Measurements from ENCODE around the gene OTUB2.

OTUB2 gene

DNA sequence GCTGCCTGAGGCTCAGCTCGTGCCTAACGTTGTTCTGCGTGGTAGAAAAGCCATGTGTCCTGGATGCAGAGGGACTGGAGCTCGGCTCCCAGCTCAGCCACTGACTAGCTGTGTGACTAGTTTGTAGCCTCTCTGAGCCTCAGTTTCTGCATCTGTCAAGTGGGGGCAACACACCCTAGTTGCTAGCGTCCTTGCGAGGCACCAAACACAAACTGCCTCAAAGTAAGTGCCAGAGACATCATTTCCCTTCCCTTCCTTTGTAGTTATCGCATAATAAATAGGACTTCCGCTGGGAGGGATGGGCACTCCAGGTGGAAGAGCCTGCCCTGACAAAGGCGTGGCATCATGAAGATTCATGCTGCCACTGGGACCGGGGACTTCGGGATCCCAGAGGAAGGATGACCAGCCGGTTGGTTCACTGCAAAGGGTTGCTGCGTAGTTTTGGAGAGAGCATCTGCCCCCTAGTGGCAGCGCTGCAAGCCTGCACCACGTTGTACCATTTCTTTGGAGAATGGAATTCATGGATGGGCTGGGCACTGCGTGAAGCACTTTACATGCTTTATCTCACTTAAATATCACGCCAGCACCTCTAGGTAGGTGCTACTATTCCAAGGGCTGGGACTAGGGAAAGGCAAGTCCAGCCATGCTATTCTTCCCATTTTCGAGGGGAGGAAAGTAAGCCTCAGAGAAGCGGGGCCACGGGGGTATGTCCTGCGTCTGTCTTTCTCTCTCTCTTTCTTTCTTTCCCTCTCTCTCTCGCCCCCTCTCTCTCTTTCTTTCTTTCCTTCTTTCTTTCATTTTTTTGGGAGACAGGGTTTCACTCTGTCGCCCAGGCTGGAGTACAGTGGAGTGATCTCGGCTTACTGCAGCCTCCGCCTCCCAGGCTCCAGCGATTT lies 24.4 kb upstream of the OTUB2 start (continued):
- TF ChIP-seq, protein P1, sequence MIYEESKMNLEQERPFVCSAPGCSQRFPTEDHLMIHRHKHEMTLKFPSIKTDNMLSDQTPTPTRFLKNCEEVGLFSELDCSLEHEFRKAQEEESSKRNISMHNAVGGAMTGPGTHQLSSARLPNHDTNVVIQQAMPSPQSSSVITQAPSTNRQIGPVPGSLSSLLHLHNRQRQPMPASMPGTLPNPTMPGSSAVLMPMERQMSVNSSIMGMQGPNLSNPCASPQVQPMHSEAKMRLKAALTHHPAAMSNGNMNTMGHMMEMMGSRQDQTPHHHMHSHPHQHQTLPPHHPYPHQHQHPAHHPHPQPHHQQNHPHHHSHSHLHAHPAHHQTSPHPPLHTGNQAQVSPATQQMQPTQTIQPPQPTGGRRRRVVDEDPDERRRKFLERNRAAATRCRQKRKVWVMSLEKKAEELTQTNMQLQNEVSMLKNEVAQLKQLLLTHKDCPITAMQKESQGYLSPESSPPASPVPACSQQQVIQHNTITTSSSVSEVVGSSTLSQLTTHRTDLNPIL (CRISPR knock-in tag; IDR thresholded peaks at IDR 0.05; ENCODE audit: low read depth), result no peak

DNA sequence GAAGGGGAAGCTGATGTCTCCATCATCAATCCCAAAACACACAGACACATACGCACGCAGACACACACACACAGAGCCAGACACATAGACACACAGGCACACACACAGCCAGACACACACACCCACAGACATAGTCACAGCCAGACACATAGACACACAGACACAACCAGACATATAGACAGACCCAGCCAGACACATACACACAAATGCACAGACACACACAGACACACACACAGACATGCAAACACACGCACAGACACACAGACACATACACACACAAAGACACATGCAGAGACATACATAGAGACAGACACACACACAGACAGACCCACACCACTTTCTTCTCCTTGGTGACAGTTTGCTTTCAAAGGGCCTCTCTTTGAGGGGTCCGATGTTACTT lies 22.7 kb upstream of the OTUB2 start:
- TF ChIP-seq ISL1 (CRISPR knock-in tag; IDR thresholded peaks at IDR 0.05) (no peak), ESRRG (CRISPR knock-in tag; IDR thresholded peaks at IDR 0.05) (no peak), GLIS3 (CRISPR knock-in tag; IDR thresholded peaks at IDR 0.05) (no peak), TCF4 (CRISPR knock-in tag; IDR thresholded peaks at IDR 0.05; ENCODE audit: borderline replicate concordance) (no peak), ZC3H10 (CRISPR knock-in tag; IDR thresholded peaks at IDR 0.05) (no peak), ZNF8 (CRISPR knock-in tag; IDR thresholded peaks at IDR 0.05) (no peak), SNAI2 (CRISPR knock-in tag; IDR thresholded peaks at IDR 0.05) (no peak), ZNF565 (CRISPR knock-in tag; conservative IDR thresholded peaks at IDR 0.05; ENCODE audit: low read depth) (no peak), ZFP30 (CRISPR knock-in tag; IDR thresholded peaks at IDR 0.05) (no peak), ARNTL (CRISPR knock-in tag; IDR thresholded peaks at IDR 0.05; ENCODE audit: borderline replicate concordance, low read depth) (no peak)
- TF ChIP-seq, protein P1 (CRISPR knock-in tag; IDR thresholded peaks at IDR 0.05; ENCODE audit: low read depth), result no peak
- TF ChIP-seq, protein P2, sequence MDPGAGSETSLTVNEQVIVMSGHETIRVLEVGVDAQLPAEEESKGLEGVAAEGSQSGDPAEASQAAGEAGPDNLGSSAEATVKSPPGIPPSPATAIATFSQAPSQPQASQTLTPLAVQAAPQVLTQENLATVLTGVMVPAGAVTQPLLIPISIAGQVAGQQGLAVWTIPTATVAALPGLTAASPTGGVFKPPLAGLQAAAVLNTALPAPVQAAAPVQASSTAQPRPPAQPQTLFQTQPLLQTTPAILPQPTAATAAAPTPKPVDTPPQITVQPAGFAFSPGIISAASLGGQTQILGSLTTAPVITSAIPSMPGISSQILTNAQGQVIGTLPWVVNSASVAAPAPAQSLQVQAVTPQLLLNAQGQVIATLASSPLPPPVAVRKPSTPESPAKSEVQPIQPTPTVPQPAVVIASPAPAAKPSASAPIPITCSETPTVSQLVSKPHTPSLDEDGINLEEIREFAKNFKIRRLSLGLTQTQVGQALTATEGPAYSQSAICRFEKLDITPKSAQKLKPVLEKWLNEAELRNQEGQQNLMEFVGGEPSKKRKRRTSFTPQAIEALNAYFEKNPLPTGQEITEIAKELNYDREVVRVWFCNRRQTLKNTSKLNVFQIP (CRISPR knock-in tag; IDR thresholded peaks at IDR 0.05; ENCODE audit: borderline replicate concordance, low read depth), result no peak
- TF ChIP-seq, protein P3, sequence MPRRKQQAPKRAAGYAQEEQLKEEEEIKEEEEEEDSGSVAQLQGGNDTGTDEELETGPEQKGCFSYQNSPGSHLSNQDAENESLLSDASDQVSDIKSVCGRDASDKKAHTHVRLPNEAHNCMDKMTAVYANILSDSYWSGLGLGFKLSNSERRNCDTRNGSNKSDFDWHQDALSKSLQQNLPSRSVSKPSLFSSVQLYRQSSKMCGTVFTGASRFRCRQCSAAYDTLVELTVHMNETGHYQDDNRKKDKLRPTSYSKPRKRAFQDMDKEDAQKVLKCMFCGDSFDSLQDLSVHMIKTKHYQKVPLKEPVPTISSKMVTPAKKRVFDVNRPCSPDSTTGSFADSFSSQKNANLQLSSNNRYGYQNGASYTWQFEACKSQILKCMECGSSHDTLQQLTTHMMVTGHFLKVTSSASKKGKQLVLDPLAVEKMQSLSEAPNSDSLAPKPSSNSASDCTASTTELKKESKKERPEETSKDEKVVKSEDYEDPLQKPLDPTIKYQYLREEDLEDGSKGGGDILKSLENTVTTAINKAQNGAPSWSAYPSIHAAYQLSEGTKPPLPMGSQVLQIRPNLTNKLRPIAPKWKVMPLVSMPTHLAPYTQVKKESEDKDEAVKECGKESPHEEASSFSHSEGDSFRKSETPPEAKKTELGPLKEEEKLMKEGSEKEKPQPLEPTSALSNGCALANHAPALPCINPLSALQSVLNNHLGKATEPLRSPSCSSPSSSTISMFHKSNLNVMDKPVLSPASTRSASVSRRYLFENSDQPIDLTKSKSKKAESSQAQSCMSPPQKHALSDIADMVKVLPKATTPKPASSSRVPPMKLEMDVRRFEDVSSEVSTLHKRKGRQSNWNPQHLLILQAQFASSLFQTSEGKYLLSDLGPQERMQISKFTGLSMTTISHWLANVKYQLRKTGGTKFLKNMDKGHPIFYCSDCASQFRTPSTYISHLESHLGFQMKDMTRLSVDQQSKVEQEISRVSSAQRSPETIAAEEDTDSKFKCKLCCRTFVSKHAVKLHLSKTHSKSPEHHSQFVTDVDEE (CRISPR knock-in tag; IDR thresholded peaks at IDR 0.05), result no peak
- TF ChIP-seq, protein P4, sequence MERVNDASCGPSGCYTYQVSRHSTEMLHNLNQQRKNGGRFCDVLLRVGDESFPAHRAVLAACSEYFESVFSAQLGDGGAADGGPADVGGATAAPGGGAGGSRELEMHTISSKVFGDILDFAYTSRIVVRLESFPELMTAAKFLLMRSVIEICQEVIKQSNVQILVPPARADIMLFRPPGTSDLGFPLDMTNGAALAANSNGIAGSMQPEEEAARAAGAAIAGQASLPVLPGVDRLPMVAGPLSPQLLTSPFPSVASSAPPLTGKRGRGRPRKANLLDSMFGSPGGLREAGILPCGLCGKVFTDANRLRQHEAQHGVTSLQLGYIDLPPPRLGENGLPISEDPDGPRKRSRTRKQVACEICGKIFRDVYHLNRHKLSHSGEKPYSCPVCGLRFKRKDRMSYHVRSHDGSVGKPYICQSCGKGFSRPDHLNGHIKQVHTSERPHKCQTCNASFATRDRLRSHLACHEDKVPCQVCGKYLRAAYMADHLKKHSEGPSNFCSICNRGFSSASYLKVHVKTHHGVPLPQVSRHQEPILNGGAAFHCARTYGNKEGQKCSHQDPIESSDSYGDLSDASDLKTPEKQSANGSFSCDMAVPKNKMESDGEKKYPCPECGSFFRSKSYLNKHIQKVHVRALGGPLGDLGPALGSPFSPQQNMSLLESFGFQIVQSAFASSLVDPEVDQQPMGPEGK (CRISPR knock-in tag; IDR thresholded peaks at IDR 0.05; ENCODE audit: borderline replicate concordance), result no peak
- no peak for ATAC-seq

DNA sequence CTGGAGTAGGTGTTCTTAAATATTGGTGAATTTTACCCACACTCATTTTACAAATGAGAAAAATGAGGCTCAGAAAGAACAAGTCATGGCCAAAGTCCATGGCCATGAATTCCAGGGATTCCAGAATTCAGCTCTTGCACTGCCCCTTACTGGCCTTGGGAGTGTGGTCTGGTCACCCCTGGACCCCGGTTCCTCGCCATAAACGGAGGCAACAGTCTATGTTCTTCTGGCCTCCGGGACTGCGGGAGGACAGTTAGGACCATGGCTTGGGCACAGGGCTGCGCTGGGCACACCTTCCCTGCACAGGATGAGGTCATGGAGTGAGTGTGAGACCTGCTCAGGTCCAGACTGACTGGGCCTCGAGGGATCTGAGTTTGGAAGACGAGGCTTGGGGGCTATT lies 22.1 kb upstream of the OTUB2 start:
- ATAC-seq, result no peak

DNA sequence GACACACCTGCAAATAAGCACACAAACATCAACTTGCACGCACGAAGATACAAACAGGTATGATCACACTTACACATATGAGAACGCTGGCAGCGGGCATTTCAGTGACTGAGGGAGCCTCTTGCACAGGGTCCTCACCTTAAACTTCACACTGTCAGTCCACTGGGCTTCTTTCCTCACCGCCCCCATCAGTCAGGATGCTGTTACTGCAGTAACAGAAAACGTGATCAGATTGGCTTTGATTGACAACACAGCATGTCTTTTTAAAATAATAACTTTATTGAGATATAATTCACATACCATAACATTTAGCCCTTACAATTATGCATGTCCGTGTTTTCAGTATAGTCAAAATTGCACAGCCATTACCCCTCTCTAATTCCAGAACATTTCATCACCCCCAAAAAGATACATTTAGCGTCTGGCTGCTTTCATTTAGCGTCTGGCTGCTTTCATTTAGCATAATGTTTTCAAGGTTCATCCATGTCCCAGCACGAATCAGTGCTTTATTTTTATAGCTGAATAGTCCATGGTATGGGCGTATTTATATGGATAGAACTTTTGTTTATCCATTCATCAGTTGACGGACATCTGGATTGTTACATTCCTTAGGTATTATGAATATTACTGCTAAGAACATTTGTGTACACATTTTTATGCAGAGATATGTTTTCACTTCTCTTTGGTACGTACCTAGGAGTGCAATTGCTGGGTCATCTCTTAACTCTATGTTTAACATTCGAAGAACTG lies 20.6 kb upstream of the OTUB2 start:
- TF ChIP-seq ZFP3 (CRISPR knock-in tag; IDR thresholded peaks at IDR 0.05) (no peak), ISL1 (CRISPR knock-in tag; IDR thresholded peaks at IDR 0.05) (no peak), BACH2 (CRISPR knock-in tag; IDR thresholded peaks at IDR 0.05; ENCODE audit: borderline replicate concordance) (no peak), SNAI2 (CRISPR knock-in tag; IDR thresholded peaks at IDR 0.05) (no peak), ARNTL (CRISPR knock-in tag; IDR thresholded peaks at IDR 0.05; ENCODE audit: borderline replicate concordance, low read depth) (no peak), CSDC2 (CRISPR knock-in tag; IDR thresholded peaks at IDR 0.05) (no peak), ESRRG (CRISPR knock-in tag; IDR thresholded peaks at IDR 0.05) (no peak)
- ATAC-seq, result no peak

More for the DNA sequence above, 22.1 kb upstream of the OTUB2 start:
- TF ChIP-seq SNAI2 (CRISPR knock-in tag; IDR thresholded peaks at IDR 0.05) (no peak), ZFP30 (CRISPR knock-in tag; IDR thresholded peaks at IDR 0.05) (no peak), GLIS3 (CRISPR knock-in tag; IDR thresholded peaks at IDR 0.05) (no peak), PPARA (CRISPR knock-in tag; IDR thresholded peaks at IDR 0.05; ENCODE audit: borderline replicate concordance) (no peak)
